Naive thymus-derived CD8-positive, alpha-beta T cell (primary cell): ENCODE results near the gene ALDH7A1. TPM values are rescaled to one million over a fixed set of nuclear protein-coding genes. Genes with fewer than 3 reads are reported as not detected.
"Not testable (repeated sequence)": the region's sequence is repeated elsewhere in the genome, so short reads cannot be mapped to it uniquely, and the experiment has no call there.

Experiments
- ATAC-seq, 2 donors: fragments of 150-1000 bp; cut with Tn5 transposase in 1 of 2; sonication (Bioruptor Pico), chemical (Tn5 transposase) in 1 of 2; 1 replicate in 1 of 2; 2 replicates in 1 of 2; pipeline ENCODE4 v1.10.0; 2021; ENCODE audit warnings: mild to moderate bottlenecking in 2 of 2, moderate library complexity in 2 of 2
- POLR2A ChIA-PET: fragments of 350-600 bp; sonication (Branson Sonifier 250); formaldehyde crosslinking; loops from one replicate; lab custom pipeline; 2021; ENCODE audit warnings: antibody characterized with exemption; lab: Charles Lee
- DNase-seq, 10 donors: peaks; one replicate each; pipeline versions ENCODE4 v3.0.0 to v3.0.0-alpha.2; 2020 to 2022
- H3K27ac Mint-ChIP-seq, 10 donors: one replicate each; pipeline ENCODE4 v1.8.0; 2020 to 2022; ENCODE audit warnings: mild to moderate bottlenecking in 10 of 10, mixed read lengths in 10 of 10, moderate library complexity in 4 of 10, inconsistent platforms in 1 of 10
- H3K27me3 Mint-ChIP-seq, 5 donors: one replicate each; pipeline ENCODE4 v1.8.0; 2021 to 2022; ENCODE audit warnings: mixed read lengths in 5 of 5
- H3K36me3 Mint-ChIP-seq, 3 donors: one replicate each; pipeline ENCODE4 v1.8.0; 2020 to 2022; ENCODE audit warnings: mixed read lengths in 3 of 3, mild to moderate bottlenecking in 2 of 3, inconsistent platforms in 1 of 3
- H3K4me1 Mint-ChIP-seq, 4 donors: one replicate each; pipeline ENCODE4 v1.8.0; 2021 to 2022; ENCODE audit warnings: mixed read lengths in 4 of 4
- H3K4me3 Mint-ChIP-seq, 10 donors: one replicate each; pipeline ENCODE4 v1.8.0; 2020 to 2022; ENCODE audit warnings: mild to moderate bottlenecking in 10 of 10, mixed read lengths in 10 of 10, moderate library complexity in 6 of 10, inconsistent platforms in 1 of 10
- H3K9me3 Mint-ChIP-seq, 9 donors: one replicate each; pipeline ENCODE4 v1.8.0; 2020 to 2022; ENCODE audit warnings: mixed read lengths in 9 of 9, mild to moderate bottlenecking in 3 of 9, inconsistent platforms in 1 of 9, moderate library complexity in 1 of 9
- polyA plus RNA-seq, 3 donors: library from polyadenylated mRNA; unstranded; fragments of 300-500 nt; fragmentation: Illumina TruSeq; gene quantifications; one replicate each; pipeline ENCODE4 v1.2.3, GENCODE V29; 2021
- total RNA-seq, 8 experiments: library from RNA in 2 of 8; stranded (reverse) in 2 of 8; gene quantifications; one replicate each; pipeline ENCODE4 v1.2.3 and lab custom pipeline; 2021 to 2026

Gene ALDH7A1
- total RNA-seq (1 to 10 TPM; 4.2 to 5.3 TPM), polyA plus RNA-seq (1 to 10 TPM; 3.0 to 6.0 (median 5.4) TPM), total RNA-seq (lab: John Stamatoyannopoulos, UW) (0.32 to 3.6 (median 1.4) reads per million in 6 experiments)

DNA sequence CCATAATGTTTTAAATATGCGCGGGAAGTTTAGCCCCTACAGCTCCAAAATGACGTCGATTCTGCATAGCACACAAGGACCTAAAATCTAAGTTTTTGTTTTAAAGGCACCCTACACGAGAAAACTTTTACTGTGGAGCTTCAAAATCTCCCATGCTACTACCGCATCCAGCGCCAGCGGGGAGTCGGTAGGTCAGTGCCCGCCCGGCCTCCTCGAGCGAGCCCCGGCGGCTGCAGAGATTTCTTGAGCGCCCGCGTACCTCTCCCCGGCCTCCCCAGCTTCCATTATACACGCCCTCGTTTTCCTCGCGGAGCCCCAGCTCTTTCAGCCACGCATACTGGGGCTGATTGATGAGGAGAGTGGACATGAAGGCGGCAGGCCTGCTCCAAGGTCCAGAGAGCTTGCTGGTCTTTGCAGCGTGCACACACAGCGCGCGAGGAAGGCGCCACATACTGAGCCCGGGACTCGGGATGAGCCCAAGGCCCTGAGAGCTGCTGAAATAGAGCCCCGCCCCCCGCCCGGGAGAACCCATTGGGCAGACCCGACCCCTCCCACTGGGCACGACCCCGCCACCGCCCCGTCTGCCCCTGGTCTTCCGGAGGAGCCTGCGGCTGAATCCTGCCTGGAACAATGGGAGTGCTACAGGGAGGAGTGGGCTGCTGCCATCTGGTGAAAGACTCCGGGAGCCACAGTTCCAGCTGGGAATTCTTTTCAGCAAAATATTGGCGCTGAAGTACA lies at the start of gene ALDH7A1:
Gene ALDH7A1, minus strand, starts transcription at position 472 of the 738 bp plus-strand sequence. Its CDS starts 21 bp downstream, at position 451.
- POLR2A ChIA-PET, result interaction anchor here (0.6 to 1.1 kb wide), 4 partner anchors 51 to 634 kb away, joined by 3 to 5 read pairs (median 3); no protein-coding TSS in a partner anchor
- peaks cover 0 to 4% (median 0%) of the 10 kb centered on the region in 5 donors for H3K27me3 Mint-ChIP-seq
- ATAC-seq, result peak; percentile 77 to 83

DNA sequence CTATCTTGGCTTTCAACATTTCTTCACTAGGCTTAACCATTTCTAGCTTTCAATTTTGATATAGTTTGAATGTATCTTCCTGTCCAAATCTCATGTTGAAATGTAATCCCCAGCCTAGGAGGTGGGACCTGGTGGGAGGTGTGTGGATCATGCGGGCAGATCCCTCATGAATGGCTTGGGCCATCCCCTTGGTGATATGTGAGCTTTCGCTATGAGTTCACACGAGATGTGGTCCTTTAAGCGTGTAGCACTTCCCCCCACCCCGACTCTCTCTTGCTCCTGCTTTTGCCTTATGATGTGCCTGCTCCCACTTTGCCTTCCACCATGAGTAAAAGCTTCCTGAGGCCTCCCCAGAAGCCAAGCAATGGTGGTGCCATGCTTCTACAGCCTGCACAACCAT lies 46.4 kb upstream of the ALDH7A1 start:
- no peak for DNase-seq
- Mint-ChIP-seq H3K4me3 (no peak overlapping the region), H3K27ac (peak overlapping the region in 1 of 10 donors; percentile 41), H3K4me1 (no peaks in the 10 kb centered on the region), H3K36me3 (peaks cover 0 to 10% (median 6%) of the 10 kb centered on the region in 3 donors), H3K27me3 (no peaks in the 10 kb centered on the region), H3K9me3 (peaks cover 4 to 16% (median 10%) of the 10 kb centered on the region in 9 donors)
- ATAC-seq, result no peak
- POLR2A ChIA-PET, result no interaction called here

More for the DNA sequence above, at the start of gene ALDH7A1:
- Mint-ChIP-seq H3K4me3 (peak within 1 kb of the TSS; percentile 79 to 93 (median 89)), H3K27ac (peak within 1 kb of the TSS in 6 of 10 donors; percentile 31 to 89 (median 78)), H3K36me3 (no peaks in the 10 kb centered on the region), H3K4me1 (peaks cover 10 to 25% (median 14%) of the 10 kb centered on the region in 4 donors), H3K9me3 (no peaks in the 10 kb centered on the region)
- peak in 8 of 10 donors; percentile 5 to 43 (median 24) for DNase-seq

DNA sequence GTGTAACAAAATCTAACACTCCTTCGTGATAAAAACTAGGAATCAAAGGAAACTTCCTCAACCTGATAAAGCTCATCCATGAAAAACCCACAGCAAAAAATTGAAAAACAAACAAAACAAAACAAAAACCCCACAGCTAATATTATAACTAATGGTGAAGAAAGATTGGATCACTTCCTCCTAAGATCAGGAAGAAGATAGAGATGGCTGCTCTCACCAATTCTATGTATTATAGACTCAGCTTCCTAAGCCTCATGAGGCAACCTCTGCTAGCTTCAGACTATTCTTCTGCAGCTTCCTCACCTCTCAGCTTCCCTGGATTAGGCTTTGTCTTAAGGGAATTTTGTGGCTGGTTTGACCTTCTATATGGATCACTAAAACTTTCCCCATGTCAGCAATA lies 45.8 kb upstream of the ALDH7A1 start:
- ATAC-seq (no peak), DNase-seq (no peak)
- Mint-ChIP-seq H3K27me3 (no peaks in the 10 kb centered on the region), H3K4me1 (no peaks in the 10 kb centered on the region), H3K27ac (no peak overlapping the region), H3K36me3 (peaks cover 0 to 9% (median 6%) of the 10 kb centered on the region in 3 donors), H3K9me3 (peaks cover 4 to 13% (median 9%) of the 10 kb centered on the region in 9 donors), H3K4me3 (no peak overlapping the region)
- POLR2A ChIA-PET, result no interaction called here

DNA sequence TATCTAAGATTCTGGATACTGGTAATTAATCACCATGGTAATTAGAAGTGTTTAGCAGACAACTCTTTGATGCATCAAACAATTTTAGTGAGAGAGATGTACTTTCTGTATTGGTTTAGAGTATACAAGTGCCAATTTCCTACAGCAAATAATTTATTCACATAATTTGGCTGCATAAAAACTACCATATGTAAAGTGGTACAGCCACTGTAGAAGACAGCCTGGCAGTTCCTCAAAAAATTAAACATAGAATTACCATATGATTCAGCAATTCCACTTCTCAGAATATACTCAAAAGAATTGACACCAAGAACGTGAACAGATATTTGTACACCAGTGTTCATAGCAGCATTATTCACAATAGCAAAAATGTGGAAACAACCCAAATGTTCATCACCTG lies 41.9 kb upstream of the ALDH7A1 start:
- ATAC-seq (no peak), DNase-seq (no peak)
- Mint-ChIP-seq H3K9me3 (no peaks in the 10 kb centered on the region), H3K27me3 (no peaks in the 10 kb centered on the region), H3K36me3 (no peaks in the 10 kb centered on the region), H3K4me1 (no peaks in the 10 kb centered on the region), H3K27ac (no peak overlapping the region), H3K4me3 (no peak overlapping the region)
- POLR2A ChIA-PET, result no interaction called here

DNA sequence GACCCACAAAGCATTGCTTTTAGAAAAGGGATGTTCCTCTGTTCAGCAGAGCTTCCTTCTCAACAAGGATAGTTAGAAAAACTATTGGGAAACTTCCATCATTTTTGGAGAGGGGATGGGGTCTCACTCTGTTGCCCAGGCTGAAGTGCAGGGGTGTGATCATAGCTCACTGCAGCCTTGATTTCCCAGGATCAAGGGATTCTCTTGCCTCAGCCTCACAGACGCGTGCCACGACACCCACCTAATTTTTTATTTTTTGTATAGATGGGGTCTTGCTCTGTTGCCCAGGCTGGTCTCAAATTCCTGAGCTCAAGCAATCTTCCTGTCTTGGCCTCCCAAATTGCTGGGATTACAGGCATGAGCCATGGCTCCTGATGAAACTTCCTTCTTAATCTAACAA lies 40.6 kb upstream of the ALDH7A1 start:
- POLR2A ChIA-PET, result no interaction called here

DNA sequence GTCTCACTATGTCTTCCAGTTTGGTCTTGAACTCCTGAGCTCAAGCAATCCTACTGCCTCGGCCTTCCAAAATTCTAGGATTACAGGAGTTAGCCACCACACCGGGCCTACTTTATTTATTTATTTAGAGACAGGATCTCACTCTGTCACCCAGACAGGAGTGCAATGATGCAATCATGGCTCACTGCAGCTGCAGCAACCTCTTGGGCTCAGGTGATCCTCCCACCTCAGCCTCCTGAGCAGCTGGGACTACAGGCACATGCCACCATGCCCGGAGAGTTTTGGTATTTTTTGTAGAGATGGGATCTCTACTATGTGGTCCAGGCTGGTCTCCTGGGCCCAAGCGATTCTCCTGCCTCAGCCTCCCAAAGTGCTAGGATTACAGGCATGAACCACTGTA lies 38.5 kb upstream of the ALDH7A1 start:
- H3K36me3 Mint-ChIP-seq, result no peaks in the 10 kb centered on the region
- DNase-seq, result no peak
- no peaks in the 10 kb centered on the region for H3K4me1 Mint-ChIP-seq
- H3K27me3 Mint-ChIP-seq, result no peaks in the 10 kb centered on the region
- no peak for ATAC-seq
- POLR2A ChIA-PET, result no interaction called here
- no peak overlapping the region for H3K27ac Mint-ChIP-seq
- H3K9me3 Mint-ChIP-seq, result no peaks in the 10 kb centered on the region
- no peak overlapping the region for H3K4me3 Mint-ChIP-seq

More for the DNA sequence above, 40.6 kb upstream of the ALDH7A1 start:
- no peak overlapping the region for H3K4me3 Mint-ChIP-seq
- no peaks in the 10 kb centered on the region for H3K9me3 Mint-ChIP-seq
- H3K4me1 Mint-ChIP-seq, result no peaks in the 10 kb centered on the region
- no peaks in the 10 kb centered on the region for H3K36me3 Mint-ChIP-seq
- H3K27ac Mint-ChIP-seq, result no peak overlapping the region
- ATAC-seq (no peak), DNase-seq (no peak)
- H3K27me3 Mint-ChIP-seq, result no peaks in the 10 kb centered on the region

DNA sequence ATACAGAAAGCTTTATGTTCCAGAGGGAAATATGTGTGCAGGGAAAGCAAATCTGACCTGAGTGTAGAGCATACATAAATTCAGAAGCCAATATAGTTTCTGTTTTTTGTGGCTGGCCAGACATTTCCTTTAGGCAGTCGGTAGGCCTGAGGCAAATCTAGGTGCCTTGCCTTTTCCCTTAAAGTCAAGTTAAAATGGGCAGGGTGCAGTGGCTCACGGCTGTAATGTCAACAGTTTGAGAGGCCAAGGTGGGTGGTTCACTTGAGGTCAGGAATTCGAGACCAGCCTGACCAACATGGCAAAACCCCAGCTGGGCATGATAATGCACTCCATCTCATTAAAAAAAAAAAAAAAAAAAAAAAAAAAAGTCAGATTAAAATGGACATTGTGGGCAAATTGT lies 36.9 kb upstream of the ALDH7A1 start:
- no peaks in the 10 kb centered on the region for H3K9me3 Mint-ChIP-seq
- ATAC-seq (no peak), DNase-seq (no peak)
- no peak overlapping the region for H3K4me3 Mint-ChIP-seq
- H3K4me1 Mint-ChIP-seq, result no peaks in the 10 kb centered on the region
- POLR2A ChIA-PET, result no interaction called here
- H3K27ac Mint-ChIP-seq, result no peak overlapping the region
- H3K27me3 Mint-ChIP-seq, result no peaks in the 10 kb centered on the region
- H3K36me3 Mint-ChIP-seq, result peaks cover 0 to 7% (median 0%) of the 10 kb centered on the region in 3 donors

DNA sequence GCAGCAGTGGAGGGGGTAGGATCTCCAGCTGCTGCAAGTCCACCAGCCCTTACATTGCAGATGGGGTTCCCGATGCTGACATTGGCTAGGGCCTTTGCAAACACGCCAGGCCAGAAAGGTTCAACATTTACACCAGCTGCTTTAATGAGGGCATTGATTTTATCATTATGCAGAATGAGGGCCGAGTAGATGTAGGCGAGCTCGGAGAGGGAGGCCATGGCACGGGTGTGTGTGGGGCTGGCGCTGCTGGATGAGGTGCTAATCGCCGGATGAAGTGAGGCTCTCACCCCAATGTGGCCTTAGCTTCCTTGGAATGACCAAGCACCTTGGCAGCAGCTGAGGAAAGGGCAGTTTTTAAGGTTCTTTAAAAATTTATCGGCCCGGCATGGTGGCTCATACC lies 33.1 kb upstream of the ALDH7A1 start:
- Mint-ChIP-seq H3K9me3 (no peaks in the 10 kb centered on the region), H3K36me3 (peaks cover 0 to 42% (median 6%) of the 10 kb centered on the region in 3 donors), H3K4me3 (no peak overlapping the region), H3K27me3 (no peaks in the 10 kb centered on the region), H3K27ac (peak overlapping the region in 2 of 10 donors; percentile 43 to 51), H3K4me1 (peaks cover 0 to 4% (median 0%) of the 10 kb centered on the region in 4 donors)
- DNase-seq, result no peak
- ATAC-seq, result no peak
- POLR2A ChIA-PET, result no interaction called here

DNA sequence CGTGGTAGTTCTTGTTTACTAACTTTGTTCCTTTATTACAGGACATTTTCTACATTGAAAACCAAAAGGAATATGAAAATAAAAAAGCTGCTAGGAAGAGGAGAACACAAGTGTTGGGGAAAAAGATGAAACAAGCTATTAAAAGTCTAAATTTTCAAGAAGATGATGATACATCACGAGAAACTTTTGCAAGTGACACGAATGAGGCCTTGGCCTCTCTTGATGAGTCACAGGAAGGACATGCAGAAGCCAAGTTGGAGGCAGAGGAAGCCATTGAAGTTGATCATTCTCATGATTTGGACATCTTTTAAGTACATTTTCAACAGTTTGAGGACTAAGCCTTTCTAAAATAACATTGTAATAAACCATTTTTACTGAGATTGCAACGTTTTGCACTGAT lies 29.5 kb upstream of the ALDH7A1 start:
- Mint-ChIP-seq H3K4me3 (no peak overlapping the region), H3K9me3 (no peaks in the 10 kb centered on the region), H3K4me1 (peaks cover 0 to 4% (median 0%) of the 10 kb centered on the region in 4 donors), H3K27ac (no peak overlapping the region), H3K36me3 (peaks cover 0 to 73% (median 10%) of the 10 kb centered on the region in 3 donors), H3K27me3 (no peaks in the 10 kb centered on the region)
- POLR2A ChIA-PET, result no interaction called here
- no peak for DNase-seq
- no peak for ATAC-seq

DNA sequence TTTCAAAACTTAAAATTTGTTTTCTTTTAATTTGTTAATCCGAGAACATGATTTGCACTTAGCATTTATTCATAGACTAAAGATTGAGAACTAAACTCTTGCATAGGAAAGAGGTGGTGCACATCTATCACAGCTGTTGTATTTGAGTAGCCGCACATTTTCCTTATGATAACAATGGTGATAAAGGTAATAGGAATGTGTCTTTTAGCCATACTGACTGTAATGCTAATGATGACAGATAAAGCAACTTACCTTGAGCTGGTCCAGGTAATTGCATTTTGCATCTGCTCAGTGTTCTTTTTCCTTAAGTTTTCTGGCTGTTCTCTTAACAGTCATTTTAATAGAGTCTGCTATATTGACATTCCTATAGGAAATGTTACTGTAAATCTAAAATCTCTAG lies 24.8 kb upstream of the ALDH7A1 start:
- Mint-ChIP-seq H3K4me1 (peaks cover 1 to 12% (median 7%) of the 10 kb centered on the region in 4 donors), H3K36me3 (peaks cover 0 to 90% (median 18%) of the 10 kb centered on the region in 3 donors), H3K4me3 (no peak overlapping the region), H3K9me3 (no peaks in the 10 kb centered on the region), H3K27ac (peak overlapping the region in 1 of 10 donors; percentile 9), H3K27me3 (no peaks in the 10 kb centered on the region)
- ATAC-seq (no peak), DNase-seq (no peak)
- POLR2A ChIA-PET, result no interaction called here

DNA sequence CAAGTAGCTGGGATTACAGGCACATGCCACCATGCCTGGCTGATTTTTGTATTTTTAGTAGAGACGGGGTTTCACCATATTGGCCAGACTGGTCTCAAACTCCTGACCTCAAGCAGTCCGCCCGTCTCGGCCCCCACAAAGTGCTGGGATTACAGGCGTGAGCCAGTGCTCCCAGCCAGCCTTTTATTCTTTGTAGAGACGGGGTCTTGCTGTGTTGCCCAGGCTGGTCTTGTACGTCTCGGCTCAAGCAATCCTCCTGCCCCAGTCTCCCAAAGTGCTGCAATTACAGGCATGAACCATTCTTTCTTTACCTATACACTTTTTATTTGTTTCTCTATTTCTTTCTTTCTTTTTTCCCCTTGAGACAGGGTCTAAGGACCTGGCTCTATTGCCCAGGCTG lies 22.6 kb upstream of the ALDH7A1 start:
- H3K27me3 Mint-ChIP-seq, DNase-seq, ATAC-seq, H3K9me3 Mint-ChIP-seq, H3K4me3 Mint-ChIP-seq, POLR2A ChIA-PET: not testable (repeated sequence)
- Mint-ChIP-seq H3K27ac (peak overlapping the region in 2 of 10 donors; percentile 15 to 66), H3K36me3 (peaks cover 0 to 88% (median 15%) of the 10 kb centered on the region in 3 donors), H3K4me1 (peaks cover 6 to 22% (median 16%) of the 10 kb centered on the region in 4 donors)

DNA sequence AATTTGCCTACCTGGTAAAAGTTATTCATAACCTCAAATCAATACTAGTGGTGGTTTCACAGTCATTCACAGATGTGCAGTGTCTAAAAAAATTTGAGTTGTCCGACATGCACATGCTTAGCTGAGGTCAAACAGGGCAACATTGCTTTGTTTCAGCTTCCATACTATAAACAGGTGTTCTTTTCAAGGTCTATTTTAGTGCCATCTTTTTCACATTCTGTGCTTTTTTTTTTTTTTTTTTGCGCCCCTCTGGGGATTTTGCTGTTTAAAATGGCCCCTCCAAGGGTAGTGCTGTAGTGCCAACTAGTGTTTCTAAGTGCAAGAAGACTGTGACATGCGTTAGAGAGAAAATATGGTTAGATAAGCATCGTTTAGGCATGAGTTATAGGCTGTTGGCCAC lies 20.3 kb upstream of the ALDH7A1 start:
- H3K4me1 Mint-ChIP-seq, result peaks cover 15 to 30% (median 28%) of the 10 kb centered on the region in 4 donors
- no peaks in the 10 kb centered on the region for H3K27me3 Mint-ChIP-seq
- no peak for ATAC-seq

DNA sequence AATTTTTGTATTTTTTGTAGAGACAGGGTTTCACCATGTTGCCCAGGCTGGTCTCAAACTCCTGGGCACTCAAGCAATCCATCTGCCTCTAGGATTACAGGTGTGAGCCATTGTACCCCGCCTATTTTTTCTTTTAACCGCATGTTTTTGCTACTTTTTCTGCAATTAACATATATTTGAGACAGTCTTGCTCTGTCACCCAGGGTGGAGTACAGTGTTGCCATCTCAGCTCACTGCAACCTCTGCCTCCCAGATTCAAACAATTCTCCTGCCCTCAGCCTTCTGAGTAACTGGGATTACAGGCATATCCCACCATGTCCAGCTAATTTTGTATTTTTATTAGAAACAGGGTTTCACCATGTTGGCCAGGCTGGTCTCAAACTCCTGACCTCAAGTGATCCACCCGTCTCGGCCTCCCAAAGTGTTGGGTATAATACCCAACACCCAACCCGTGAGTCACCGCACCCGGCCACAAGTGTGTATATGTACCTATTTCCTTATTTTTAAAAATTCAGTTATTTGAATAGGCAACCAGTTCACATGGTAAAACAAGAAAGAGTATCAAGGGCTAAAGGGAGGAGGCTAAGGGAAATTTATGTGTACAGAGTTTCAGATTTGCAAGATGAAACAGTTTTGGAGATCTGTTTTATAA lies 19.0 kb upstream of the ALDH7A1 start:
- no peaks in the 10 kb centered on the region for H3K9me3 Mint-ChIP-seq
- H3K4me1 Mint-ChIP-seq, result peaks cover 17 to 36% (median 32%) of the 10 kb centered on the region in 4 donors
- no peaks in the 10 kb centered on the region for H3K27me3 Mint-ChIP-seq
- DNase-seq (no peak), ATAC-seq (no peak)
- H3K27ac Mint-ChIP-seq, result peak overlapping the region in 5 of 10 donors; percentile 18 to 69 (median 47)
- H3K4me3 Mint-ChIP-seq, result no peak overlapping the region
- POLR2A ChIA-PET, result no interaction called here
- H3K36me3 Mint-ChIP-seq, result peaks cover 0 to 92% (median 10%) of the 10 kb centered on the region in 3 donors

More for the DNA sequence above, 20.3 kb upstream of the ALDH7A1 start:
- POLR2A ChIA-PET, result interaction anchor here (0.6 kb wide), 1 partner anchor 130 kb away, joined by 3 read pairs; no protein-coding TSS in a partner anchor
- Mint-ChIP-seq H3K4me3 (no peak overlapping the region), H3K27ac (peak overlapping the region in 3 of 10 donors; percentile 14 to 43 (median 31)), H3K36me3 (peaks cover 0 to 92% (median 13%) of the 10 kb centered on the region in 3 donors), H3K9me3 (no peaks in the 10 kb centered on the region)
- DNase-seq, result no peak
